GM12892 (cell line): Measurements from ENCODE around the gene FAM107B.
A peak's percentile ranks its signal among the peaks of the same experiment; 100 is the strongest.

Experiments used
- DNase-seq: peaks from one replicate; pipeline ENCODE4 v3.0.0; 2011; ENCODE audit not compliant: insufficient read length
- FAIRE-seq: peaks from 2 replicates; lab custom pipeline; 2011; peaks lifted over from hg19 to GRCh38; lab: Jason Lieb, UNC
- POLR2A ChIP-seq: IDR thresholded peaks from 2 replicates; pipeline ENCODE4 v1.6.1; 2011; ENCODE audit warnings: low read depth, low read length, control low read depth
- POLR2AphosphoS5 ChIP-seq: IDR thresholded peaks from 2 replicates; pipeline ENCODE4 v1.6.1; 2011; ENCODE audit warnings: low read depth, low read length, control low read depth
- TAF1 ChIP-seq: IDR thresholded peaks from 2 replicates; pipeline ENCODE4 v1.6.1; 2011; ENCODE audit warnings: low read depth, mild to moderate bottlenecking, control low read depth, low read length, borderline replicate concordance

Gene FAM107B

DNA sequence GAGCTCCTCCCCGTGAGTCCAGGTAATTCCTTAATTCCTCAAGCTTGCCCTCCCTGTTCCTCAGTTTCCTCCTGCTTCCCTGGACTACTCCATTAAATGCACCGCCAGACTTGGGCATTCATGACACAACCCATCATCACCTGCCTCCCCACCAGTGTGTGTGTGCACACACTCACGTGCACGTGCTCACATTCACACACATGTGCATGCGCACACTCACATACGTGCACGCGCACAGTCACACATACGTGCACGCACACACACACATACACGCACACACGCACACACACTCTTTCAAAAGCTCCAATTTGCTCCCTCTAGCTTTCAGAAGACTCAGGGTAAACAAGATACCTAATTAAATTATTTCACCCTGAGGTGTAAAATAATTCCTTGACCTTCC lies 216.7 kb downstream of the FAM107B start:
- DNase-seq (no peak), FAIRE-seq (no peak)
- TF ChIP-seq POLR2AphosphoS5 = no peak
- TF ChIP-seq TAF1 = no peak
- no peak for TF ChIP-seq POLR2A

DNA sequence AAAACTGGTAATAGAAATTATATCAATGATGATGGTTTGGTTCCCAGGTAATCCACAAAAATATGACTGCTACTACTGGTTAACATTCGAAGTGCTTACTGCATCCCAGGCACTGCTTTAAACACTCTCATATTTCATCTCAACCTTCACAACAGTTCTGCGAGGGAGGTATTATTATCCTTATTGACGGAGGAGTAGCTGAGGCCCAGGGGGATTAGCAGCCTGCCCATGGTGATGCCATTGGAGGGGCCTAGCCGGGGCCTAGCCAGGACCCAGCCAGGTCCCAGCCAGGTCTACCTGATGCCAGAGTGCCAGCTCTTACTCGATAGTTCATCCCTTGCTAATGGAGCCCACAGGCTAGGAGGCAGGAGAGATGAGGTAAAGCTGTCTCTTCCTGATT lies 217.1 kb downstream of the FAM107B start:
- FAIRE-seq (no peak), DNase-seq (no peak)
- TF ChIP-seq TAF1 = no peak
- TF ChIP-seq POLR2AphosphoS5 = no peak
- TF ChIP-seq POLR2A = no peak

DNA sequence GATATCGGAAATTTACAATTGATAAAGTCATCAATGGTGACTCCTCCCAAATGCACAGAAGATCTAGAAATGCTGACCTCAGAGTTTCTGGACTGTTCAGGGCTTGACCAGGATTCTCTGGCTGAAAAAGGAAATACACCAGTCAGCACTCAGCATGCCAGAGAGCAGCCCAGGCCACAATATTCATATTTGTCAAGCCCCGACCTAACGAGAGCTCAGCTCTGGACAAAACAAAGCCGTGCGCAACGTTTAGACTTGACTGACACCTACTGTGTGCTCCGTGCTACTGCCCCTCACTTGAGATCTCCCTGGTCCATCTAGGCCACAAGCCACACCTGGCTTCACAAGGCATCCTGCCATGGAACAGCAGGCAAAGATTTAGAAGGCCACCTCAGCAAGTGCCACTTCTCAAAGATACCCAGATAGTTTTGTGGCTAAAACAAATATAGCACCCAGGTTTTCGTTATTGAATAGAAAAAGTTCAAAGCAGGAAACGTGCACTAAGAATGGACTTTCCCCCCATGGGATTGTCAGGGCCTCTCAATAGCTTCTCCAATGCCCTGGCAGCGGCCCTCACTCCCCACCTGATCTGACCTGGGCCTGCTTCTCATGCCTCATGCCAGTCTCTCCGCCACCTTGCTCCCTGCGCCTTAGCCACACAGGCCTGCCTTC lies 218.3 kb downstream of the FAM107B start:
- peak; percentile 78 for FAIRE-seq
- peak; percentile 38 for DNase-seq

DNA sequence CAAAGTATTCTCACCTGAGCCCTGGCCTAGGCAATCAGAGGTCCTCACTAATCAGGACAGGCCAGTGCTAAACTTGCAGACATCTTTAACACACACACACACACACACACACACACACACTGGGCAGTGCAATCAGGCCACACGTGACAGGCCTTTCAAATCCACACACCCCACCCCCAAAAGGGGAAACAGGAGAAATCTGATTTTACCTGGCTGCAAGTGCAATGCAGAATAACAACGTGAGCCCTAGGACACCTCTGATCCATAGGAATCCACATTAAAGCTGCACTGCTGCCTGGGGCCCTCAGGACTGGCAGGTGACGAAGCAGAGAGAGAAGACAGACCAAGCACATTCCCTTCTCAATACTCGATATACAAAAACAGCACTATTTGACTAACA lies 218.9 kb downstream of the FAM107B start:
- no peak for DNase-seq
- FAIRE-seq = no peak
- no peak for TF ChIP-seq POLR2A
- TF ChIP-seq TAF1 = no peak

More for the DNA sequence above, 218.3 kb downstream of the FAM107B start:
- no peak for TF ChIP-seq TAF1

DNA sequence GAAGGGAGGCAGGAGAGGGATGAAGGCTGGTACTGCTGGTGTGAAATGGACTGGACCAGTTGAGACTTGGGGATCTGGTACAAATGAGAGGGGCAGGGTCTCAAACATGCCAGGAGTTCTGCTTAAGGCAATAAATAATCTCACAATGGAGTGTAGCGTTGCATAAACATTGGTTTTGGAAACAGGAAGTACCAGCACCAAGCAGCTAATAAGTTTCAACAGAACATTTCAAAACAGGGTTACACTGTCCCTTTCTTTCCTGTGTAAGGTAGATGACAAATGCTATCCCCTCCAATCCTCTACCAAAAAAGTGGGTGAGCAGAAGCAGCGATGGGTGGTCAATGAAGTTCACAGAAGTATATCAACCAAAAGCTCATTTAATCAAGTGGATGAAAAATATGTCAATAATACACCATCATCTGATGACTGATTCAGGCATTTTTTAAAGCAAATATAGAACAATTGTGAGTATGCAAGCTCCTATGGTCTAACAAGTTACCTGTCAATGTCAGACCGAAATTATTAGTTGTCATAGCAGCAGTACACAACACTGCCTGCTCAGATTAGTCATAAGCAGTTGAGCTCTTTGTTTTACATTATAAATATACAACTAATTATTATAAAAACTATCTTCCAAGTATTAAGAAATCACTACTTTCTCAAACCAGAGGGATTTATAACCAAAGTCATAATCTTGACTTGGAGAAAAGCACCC lies 220.0 kb downstream of the FAM107B start:
- no peak for DNase-seq
- FAIRE-seq = no peak
- no peak for TF ChIP-seq POLR2A
- no peak for TF ChIP-seq POLR2AphosphoS5
- no peak for TF ChIP-seq TAF1

DNA sequence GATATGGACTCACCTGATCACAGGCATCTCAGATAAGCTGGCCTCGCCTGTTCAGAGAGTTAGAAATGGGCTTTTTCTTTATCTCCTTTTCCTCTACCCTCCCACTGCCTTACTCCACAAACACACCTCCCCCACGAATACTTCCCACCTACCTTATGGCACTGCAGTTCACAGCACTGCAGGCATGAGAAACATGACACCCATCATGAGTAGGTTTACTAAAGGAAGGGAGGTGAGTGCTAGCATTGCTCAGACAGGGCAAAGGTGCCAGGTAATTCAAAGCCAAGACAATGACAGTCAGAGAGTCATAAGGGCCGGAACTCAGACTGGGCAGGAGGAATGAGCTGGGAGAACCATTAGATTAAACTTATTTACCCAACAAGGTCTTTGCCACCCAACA lies 220.6 kb downstream of the FAM107B start:
- TF ChIP-seq TAF1 = no peak
- no peak for TF ChIP-seq POLR2A
- no peak for TF ChIP-seq POLR2AphosphoS5
- no peak for DNase-seq
- FAIRE-seq = no peak

DNA sequence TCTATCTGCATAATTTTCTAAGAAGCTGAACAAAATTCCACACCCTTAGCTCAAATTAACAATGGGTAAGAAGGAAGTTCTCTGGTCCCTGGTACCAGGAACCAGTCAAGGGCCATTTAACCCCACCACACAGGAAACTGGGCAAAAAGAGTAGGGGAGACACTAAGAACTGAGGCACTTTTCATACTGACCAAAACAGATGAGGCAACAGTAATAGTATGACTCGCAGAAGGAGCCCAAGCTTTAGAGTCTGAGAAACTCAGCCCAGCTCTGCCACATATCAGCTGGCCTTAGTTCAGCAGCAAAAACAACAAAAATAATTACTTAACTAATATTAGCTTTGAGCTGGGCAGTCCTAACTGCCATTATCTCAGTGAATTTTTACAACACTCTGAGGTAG lies 221.2 kb downstream of the FAM107B start:
- FAIRE-seq (no peak), DNase-seq (no peak)
- TF ChIP-seq POLR2A = no peak
- TF ChIP-seq TAF1 = no peak
- no peak for TF ChIP-seq POLR2AphosphoS5

DNA sequence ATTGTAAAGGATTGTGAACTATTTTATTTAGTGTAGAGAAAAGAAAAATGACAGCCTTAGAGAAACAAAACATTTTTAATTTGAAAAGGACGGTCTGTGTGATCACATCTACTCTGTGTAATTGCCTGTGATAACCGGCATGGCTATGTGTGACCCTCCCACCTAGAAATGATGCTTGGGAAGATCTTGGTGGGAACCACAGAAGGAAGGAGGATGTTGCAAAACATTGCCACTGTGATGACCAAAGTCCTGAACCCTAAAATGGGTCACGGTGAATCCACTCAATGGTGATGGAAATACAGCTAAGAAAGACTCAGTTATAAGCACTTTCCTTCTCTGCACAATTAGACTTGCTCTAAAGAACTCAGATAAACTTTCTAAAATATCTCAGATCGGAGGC lies 222.7 kb downstream of the FAM107B start:
- no peak for FAIRE-seq
- DNase-seq = no peak
- TF ChIP-seq POLR2AphosphoS5 (no peak), TAF1 (no peak), POLR2A (no peak)

DNA sequence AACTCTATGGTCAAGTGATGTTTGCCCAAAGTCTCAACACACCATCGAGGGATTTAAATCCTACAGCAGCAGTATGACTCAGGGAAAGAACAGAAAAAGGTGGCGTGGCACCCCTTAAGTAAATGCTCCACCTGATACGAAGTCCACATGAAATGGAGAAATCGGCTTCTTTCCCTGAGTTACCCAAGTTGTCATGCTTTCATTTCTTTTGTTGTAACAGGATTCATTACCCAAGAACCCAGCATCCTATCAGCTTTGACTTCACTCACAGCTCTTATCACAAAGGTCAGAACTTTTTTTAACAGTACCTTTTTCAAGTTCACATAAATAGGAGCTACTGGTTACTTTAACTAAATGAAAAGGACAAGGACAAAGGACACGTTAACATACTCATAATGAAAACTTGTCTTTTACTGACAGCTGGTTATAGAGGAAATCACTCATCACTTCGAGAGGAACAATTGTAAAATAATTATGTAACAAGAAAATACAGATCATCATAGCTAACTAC lies 224.2 kb downstream of the FAM107B start:
- TF ChIP-seq TAF1 = no peak
- no peak for TF ChIP-seq POLR2A
- TF ChIP-seq POLR2AphosphoS5 = no peak
- DNase-seq = no peak
- FAIRE-seq = no peak

DNA sequence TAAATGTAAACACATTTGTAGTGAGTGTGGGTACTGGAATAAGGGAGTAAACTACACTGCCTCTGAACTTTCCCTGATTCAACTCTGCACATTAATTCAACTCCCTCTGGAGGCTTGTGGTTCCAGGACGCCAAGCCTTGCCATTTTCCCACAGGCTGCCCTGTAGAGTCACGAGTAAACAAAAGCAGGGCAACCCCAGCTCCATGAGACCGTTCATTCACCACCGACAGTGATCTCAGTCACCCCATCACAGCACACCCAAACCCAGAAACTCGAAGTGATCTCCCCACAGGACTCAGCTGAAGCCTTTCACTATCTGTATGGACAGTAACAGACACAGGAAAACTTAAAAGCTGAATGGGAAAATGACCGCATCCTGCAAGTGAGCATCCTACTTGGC lies 225.2 kb downstream of the FAM107B start:
- no peak for DNase-seq
- FAIRE-seq = no peak
- no peak for TF ChIP-seq POLR2AphosphoS5
- TF ChIP-seq POLR2A = no peak
- TF ChIP-seq TAF1 = no peak

DNA sequence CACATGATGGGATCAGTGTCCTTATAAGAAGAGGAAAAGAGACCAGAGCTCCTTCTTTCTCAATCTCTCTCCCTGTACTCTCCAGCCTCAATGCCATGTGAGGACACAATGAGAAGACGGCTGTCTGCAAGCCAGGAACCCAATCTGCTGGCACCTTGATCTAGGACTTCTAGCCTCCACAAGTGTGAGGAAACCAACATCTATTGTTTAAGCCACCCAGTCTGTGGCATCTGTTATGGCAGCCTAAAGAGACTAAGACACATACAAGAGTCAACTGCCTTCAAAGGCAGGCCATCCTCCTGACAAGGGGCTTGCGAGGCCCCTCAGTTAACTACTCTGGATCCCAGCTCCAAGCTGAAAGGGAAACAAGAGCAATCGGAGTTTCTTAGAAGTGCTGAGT lies 225.7 kb downstream of the FAM107B start:
- no peak for DNase-seq
- FAIRE-seq = no peak
- TF ChIP-seq POLR2A (no peak), TAF1 (no peak), POLR2AphosphoS5 (no peak)

DNA sequence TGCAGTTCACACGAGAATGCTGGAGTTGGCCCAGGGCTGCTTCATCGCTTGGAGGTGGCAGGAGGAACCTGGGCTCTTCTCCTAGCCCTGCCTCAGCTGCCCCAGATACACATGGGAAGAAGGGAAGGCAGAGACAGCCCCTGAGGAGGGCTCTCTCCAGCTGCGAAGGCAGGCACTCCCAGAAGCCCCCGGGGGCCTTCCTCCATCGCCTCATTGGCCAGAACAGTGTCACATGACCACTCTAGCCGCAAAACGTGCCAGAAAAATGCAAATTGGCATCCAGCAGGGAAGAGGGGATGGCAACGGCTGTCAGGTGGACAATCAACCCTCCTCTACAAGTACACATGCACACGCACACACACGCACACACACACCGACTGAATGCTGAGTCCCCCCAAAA lies 226.2 kb downstream of the FAM107B start:
- TF ChIP-seq TAF1 (no peak), POLR2AphosphoS5 (no peak), POLR2A (no peak; the same call in 1 of the 2 replicates)
- FAIRE-seq = no peak
- DNase-seq = no peak

DNA sequence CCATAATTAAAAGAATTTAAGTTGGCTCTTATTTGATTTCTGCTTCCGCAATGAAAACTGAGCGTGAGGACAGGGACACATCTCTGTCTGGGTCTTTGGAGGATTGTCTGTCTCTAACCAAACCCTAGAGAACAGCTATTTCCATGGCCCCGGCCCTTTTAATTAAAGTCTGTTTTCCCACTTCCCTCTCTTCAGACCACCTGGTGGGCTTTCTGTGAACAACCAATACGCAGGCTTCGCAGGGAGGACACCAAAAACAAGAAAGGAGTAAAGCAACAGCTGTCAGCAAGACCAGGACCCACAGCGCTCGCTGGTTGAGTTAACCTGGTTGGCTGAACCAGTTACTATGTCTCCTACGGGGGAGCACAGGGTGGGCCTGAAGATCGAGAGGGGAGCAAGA lies 226.9 kb downstream of the FAM107B start:
- TF ChIP-seq TAF1 (no peak), POLR2AphosphoS5 (no peak), POLR2A (no peak)
- FAIRE-seq = no peak

More for the DNA sequence above, 226.9 kb downstream of the FAM107B start:
- DNase-seq = no peak
